ENCODE measurements around the gene TMEM125. TPM values are rescaled to one million over a fixed set of nuclear protein-coding genes. Genes with fewer than 3 reads are reported as not detected.

Gene TMEM125
- total and polyA plus RNA-seq, 9 of the 15 experiments (the other 6 are each of a cell fraction or from before 2014, with no cell fraction given) = 0.07 to 0.08 TPM; not detected in 7

- no peak for TF ChIP-seq TSHZ1 (CRISPR knock-in tag; IDR thresholded peaks at IDR 0.05)
- TF ChIP-seq, protein P1, sequence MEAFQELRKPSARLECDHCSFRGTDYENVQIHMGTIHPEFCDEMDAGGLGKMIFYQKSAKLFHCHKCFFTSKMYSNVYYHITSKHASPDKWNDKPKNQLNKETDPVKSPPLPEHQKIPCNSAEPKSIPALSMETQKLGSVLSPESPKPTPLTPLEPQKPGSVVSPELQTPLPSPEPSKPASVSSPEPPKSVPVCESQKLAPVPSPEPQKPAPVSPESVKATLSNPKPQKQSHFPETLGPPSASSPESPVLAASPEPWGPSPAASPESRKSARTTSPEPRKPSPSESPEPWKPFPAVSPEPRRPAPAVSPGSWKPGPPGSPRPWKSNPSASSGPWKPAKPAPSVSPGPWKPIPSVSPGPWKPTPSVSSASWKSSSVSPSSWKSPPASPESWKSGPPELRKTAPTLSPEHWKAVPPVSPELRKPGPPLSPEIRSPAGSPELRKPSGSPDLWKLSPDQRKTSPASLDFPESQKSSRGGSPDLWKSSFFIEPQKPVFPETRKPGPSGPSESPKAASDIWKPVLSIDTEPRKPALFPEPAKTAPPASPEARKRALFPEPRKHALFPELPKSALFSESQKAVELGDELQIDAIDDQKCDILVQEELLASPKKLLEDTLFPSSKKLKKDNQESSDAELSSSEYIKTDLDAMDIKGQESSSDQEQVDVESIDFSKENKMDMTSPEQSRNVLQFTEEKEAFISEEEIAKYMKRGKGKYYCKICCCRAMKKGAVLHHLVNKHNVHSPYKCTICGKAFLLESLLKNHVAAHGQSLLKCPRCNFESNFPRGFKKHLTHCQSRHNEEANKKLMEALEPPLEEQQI (IDR thresholded peaks at IDR 0.05) = no peak
- no peak for TF ChIP-seq TCF7L2 (IDR thresholded peaks at IDR 0.05; ENCODE audit: low read depth, low read length)
- TF ChIP-seq, protein P2, sequence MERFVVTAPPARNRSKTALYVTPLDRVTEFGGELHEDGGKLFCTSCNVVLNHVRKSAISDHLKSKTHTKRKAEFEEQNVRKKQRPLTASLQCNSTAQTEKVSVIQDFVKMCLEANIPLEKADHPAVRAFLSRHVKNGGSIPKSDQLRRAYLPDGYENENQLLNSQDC (CRISPR knock-in tag; IDR thresholded peaks at IDR 0.05) = no peak
- no peak for TF ChIP-seq ZNF232 (CRISPR knock-in tag; IDR thresholded peaks at IDR 0.05)
These were observed 7.5 kb downstream of the TMEM125 start (continued) for GRCh38 chr1:43277116-43277876.
